Prostate gland (tissue), 2 donors: ENCODE results near the gene IREB2. TPM values are rescaled to one million over a fixed set of nuclear protein-coding genes. Genes with fewer than 3 reads are reported as not detected.

Experiments used
- DNase-seq: peaks from one replicate; pipeline ENCODE4 v3.0.0-alpha.2; 2019; ENCODE audit warnings: low spot score
- H3K27ac ChIP-seq, 2 donors: fragments of 200-600 bp; sonication (generic); 2 replicates each; pipeline ENCODE4 v1.5.1; 2017 to 2019
- H3K27me3 ChIP-seq: fragments of 200-600 bp; sonication (generic); replicated peaks from 2 replicates; pipeline ENCODE4 v1.5.1; 2019; ENCODE audit not compliant: insufficient read depth
- H3K36me3 ChIP-seq, 2 donors: fragments of 200-600 bp; sonication (generic); 1 replicate in 1 of 2; 2 replicates in 1 of 2; pipeline versions ENCODE4 v1.5.1 to v1.8.1; 2017 to 2019
- H3K4me1 ChIP-seq: fragments of 200-600 bp; sonication (generic); replicated peaks from 2 replicates; pipeline ENCODE4 v1.5.1; 2019
- H3K4me3 ChIP-seq, 2 donors: fragments of 200-600 bp; sonication (generic); 2 replicates each; pipeline ENCODE4 v1.5.1; 2017 to 2019
- H3K9me3 ChIP-seq: fragments of 200-600 bp; sonication (generic); 2 replicates; pipeline ENCODE4 v1.5.1; 2017
- CTCF ChIP-seq, 4 experiments: fragments of 200-600 bp in 2 of 4; fragments of 450-650 bp in 2 of 4; sonication (generic) in 2 of 4; IDR thresholded peaks; 1 replicate in 3 of 4; 2 replicates in 1 of 4; pipeline ENCODE4 v1.5.1; 2016 to 2019; ENCODE audit warnings: antibody characterized with exemption in 4 of 4, mild to moderate bottlenecking in 2 of 4, moderate library complexity in 2 of 4
- POLR2A ChIP-seq: fragments of 450-650 bp; IDR thresholded peaks from one replicate; pipeline ENCODE4 v1.6.1; 2016; ENCODE audit warnings: antibody characterized with exemption, mild to moderate bottlenecking
- POLR2AphosphoS5 ChIP-seq: sonication (generic); formaldehyde crosslinking; IDR thresholded peaks from one replicate; pipeline ENCODE4 v1.6.1; 2017; ENCODE audit warnings: antibody characterized with exemption
- WGBS: methylation state at CpG from one replicate; pipeline ENCODE4 v1.1.5; 2018; 5-methylcytosine and 5-hydroxymethylcytosine counted together
- intact Hi-C: fragments of 100-400 bp; cut with DNase I; formaldehyde crosslinking; loops from one replicate; pipeline ENCODE4 v1.14.2; 2022
- total RNA-seq, 2 donors: library from RNA; depleted of rRNA; stranded (reverse); fragments of >200 nt; gene quantifications; one replicate each; pipeline ENCODE4 v1.1.0, GENCODE V29; 2016

IREB2 gene
- 10 to 100 TPM; 30.5 to 39.0 TPM for total RNA-seq

- Histone ChIP-seq H3K36me3 (no peaks in the 10 kb centered on the region), H3K4me3 (peak within 1 kb of the TSS; percentile 91 to 96), H3K4me1 (peaks cover 4% of the 10 kb centered on the region), H3K27ac (peak within 1 kb of the TSS; percentile 92 to 95), H3K9me3 (no peaks in the 10 kb centered on the region), H3K27me3 (no peaks in the 10 kb centered on the region)
- DNase-seq: peak; percentile 98
- TF ChIP-seq POLR2AphosphoS5: peak; percentile 97
- TF ChIP-seq CTCF (IDR thresholded peaks at IDR 0.05): peak in 2 of 4 experiments; percentile 2 to 16
- TF ChIP-seq POLR2A: peak; percentile 27
- intact Hi-C loops: no loop called here
- under 1% methylated on average over 78 of the region's 78 CpGs for WGBS
Observed at GRCh38 chr15:78437762-78438618, at the start of gene IREB2. Gene IREB2 (plus strand): TSS chr15:78438216. CDS start chr15:78438338, 122 bp downstream.

- TF ChIP-seq POLR2AphosphoS5 (no peak), CTCF (IDR thresholded peaks at IDR 0.05) (no peak), POLR2A (no peak)
- DNase-seq: no peak
- Histone ChIP-seq H3K4me1 (no peaks in the 10 kb centered on the region), H3K9me3 (no peaks in the 10 kb centered on the region), H3K4me3 (no peak overlapping the region), H3K36me3 (no peaks in the 10 kb centered on the region), H3K27me3 (no peaks in the 10 kb centered on the region), H3K27ac (no peak overlapping the region)
- WGBS: 82% methylated on average over 12 of the region's 12 CpGs
- intact Hi-C loops: no loop called here
Observed at GRCh38 chr15:78388865-78389264, 49.2 kb upstream of the IREB2 start.

- Histone ChIP-seq H3K4me1 (no peaks in the 10 kb centered on the region), H3K27me3 (no peaks in the 10 kb centered on the region), H3K27ac (no peak overlapping the region), H3K9me3 (no peaks in the 10 kb centered on the region), H3K4me3 (no peak overlapping the region), H3K36me3 (no peaks in the 10 kb centered on the region)
- intact Hi-C loops: no loop called here
- TF ChIP-seq POLR2AphosphoS5: no peak
- no peak for TF ChIP-seq CTCF (IDR thresholded peaks at IDR 0.05)
- no peak for TF ChIP-seq POLR2A
- 34% methylated on average over 7 of the region's 7 CpGs for WGBS
- no peak for DNase-seq
Observed at GRCh38 chr15:78389322-78389721, 48.7 kb upstream of the IREB2 start.

- H3K27ac ChIP-seq: no peak overlapping the region
- no peaks in the 10 kb centered on the region for H3K9me3 ChIP-seq
- no peak for DNase-seq
- no peaks in the 10 kb centered on the region for H3K27me3 ChIP-seq
- TF ChIP-seq CTCF (IDR thresholded peaks at IDR 0.05) (no peak), POLR2AphosphoS5 (no peak), POLR2A (no peak)
- no peak overlapping the region for H3K4me3 ChIP-seq
- no peaks in the 10 kb centered on the region for H3K4me1 ChIP-seq
- intact Hi-C loops: no loop called here
- no peaks in the 10 kb centered on the region for H3K36me3 ChIP-seq
- 87% methylated on average over 2 of the region's 2 CpGs for WGBS
Observed at GRCh38 chr15:78389738-78390137, 48.3 kb upstream of the IREB2 start.

GRCh38 chr15:78390242-78390641 lies 47.8 kb upstream of the IREB2 start:
- Histone ChIP-seq H3K9me3 (no peaks in the 10 kb centered on the region), H3K27me3 (no peaks in the 10 kb centered on the region), H3K4me3 (no peak overlapping the region), H3K4me1 (no peaks in the 10 kb centered on the region), H3K36me3 (no peaks in the 10 kb centered on the region), H3K27ac (no peak overlapping the region)
- 89% methylated on average over 1 of the region's 1 CpG for WGBS
- DNase-seq: no peak
- TF ChIP-seq POLR2AphosphoS5 (no peak), POLR2A (no peak), CTCF (IDR thresholded peaks at IDR 0.05) (no peak)
- intact Hi-C loops: no loop called here
